Measurements from ENCODE around the gene BRIP1. TPM values are rescaled to one million over a fixed set of nuclear protein-coding genes. Genes with fewer than 3 reads are reported as not detected.
"Not testable (repeated sequence)": the region's sequence is repeated elsewhere in the genome, so short reads cannot be mapped to it uniquely, and the experiment has no call there.

Gene BRIP1
- total RNA-seq, 1 donor from 2014 or later, result not detected

- H3K36me3 ChIP-seq, result peaks cover 15 to 42% of the 10 kb centered on the region in 2 donors
- DNase-seq (ENCODE audit: low spot score in 2 of 2), result no peak
Observed at GRCh38 chr17:61872099-61872498, 8.8 kb upstream of the BRIP1 start.

GRCh38 chr17:61869138-61869537, 5.8 kb upstream of the BRIP1 start:
- no peak overlapping the region for H3K4me3 ChIP-seq
- TF ChIP-seq CTCF (IDR thresholded peaks at IDR 0.05), result no peak
- no peaks in the 10 kb centered on the region for H3K27me3 ChIP-seq
- no peak overlapping the region for H3K27ac ChIP-seq
- peaks cover 12 to 29% of the 10 kb centered on the region in 2 donors for H3K36me3 ChIP-seq
- DNase-seq (ENCODE audit: low spot score in 2 of 2), result no peak
- intact Hi-C loops (cut with DNase I), result no loop called here
- no peaks in the 10 kb centered on the region for H3K9me3 ChIP-seq
- H3K4me1 ChIP-seq, result no peaks in the 10 kb centered on the region

More at GRCh38 chr17:61872099-61872498, 8.8 kb upstream of the BRIP1 start:
- H3K27me3 ChIP-seq, result no peaks in the 10 kb centered on the region
- no peaks in the 10 kb centered on the region for H3K9me3 ChIP-seq
- H3K27ac ChIP-seq, result no peak overlapping the region
- intact Hi-C loops (cut with DNase I), result no loop called here
- no peak for TF ChIP-seq CTCF (IDR thresholded peaks at IDR 0.05)
- no peaks in the 10 kb centered on the region for H3K4me1 ChIP-seq
- H3K4me3 ChIP-seq, result no peak overlapping the region

GRCh38 chr17:61868074-61868473, 4.7 kb upstream of the BRIP1 start:
- no peaks in the 10 kb centered on the region for H3K4me1 ChIP-seq
- intact Hi-C loops (cut with DNase I), result no loop called here
- DNase-seq (ENCODE audit: low spot score in 2 of 2), result no peak
- TF ChIP-seq CTCF (IDR thresholded peaks at IDR 0.05), result no peak
- no peak overlapping the region for H3K4me3 ChIP-seq
- no peaks in the 10 kb centered on the region for H3K27me3 ChIP-seq
- H3K9me3 ChIP-seq, result no peaks in the 10 kb centered on the region
- peaks cover 12 to 29% of the 10 kb centered on the region in 2 donors for H3K36me3 ChIP-seq
- H3K27ac ChIP-seq, result no peak overlapping the region

- TF ChIP-seq CTCF (IDR thresholded peaks at IDR 0.05), result no peak
- peaks cover 12 to 27% of the 10 kb centered on the region in 2 donors for H3K36me3 ChIP-seq
- DNase-seq (ENCODE audit: low spot score in 2 of 2), result no peak
- H3K27ac ChIP-seq, result no peak overlapping the region
- intact Hi-C loops (cut with DNase I), result no loop called here
- H3K27me3 ChIP-seq, result no peaks in the 10 kb centered on the region
- H3K4me1 ChIP-seq, result no peaks in the 10 kb centered on the region
- no peaks in the 10 kb centered on the region for H3K9me3 ChIP-seq
- H3K4me3 ChIP-seq, result no peak overlapping the region
Observed at GRCh38 chr17:61867033-61867432, 3.7 kb upstream of the BRIP1 start.

- Histone ChIP-seq H3K9me3 (no peaks in the 10 kb centered on the region), H3K4me3 (peak overlapping the region; percentile 47 to 86), H3K27me3 (no peaks in the 10 kb centered on the region), H3K4me1 (no peaks in the 10 kb centered on the region), H3K27ac (peak overlapping the region; percentile 72 to 82), H3K36me3 (peaks cover 0 to 6% of the 10 kb centered on the region in 2 donors)
- DNase-seq (ENCODE audit: low spot score in 2 of 2), result no peak
- no peak for TF ChIP-seq CTCF (IDR thresholded peaks at IDR 0.05)
- intact Hi-C loops (cut with DNase I), result loop anchor here (1.0 to 5.0 kb wide), 3 partner anchors 65 to 451 kb away; partner anchors contain the start of gene MED13
Observed at GRCh38 chr17:61863801-61864126, 436 bp upstream of the BRIP1 start.

- no peak for TF ChIP-seq CTCF (IDR thresholded peaks at IDR 0.05)
- intact Hi-C loops (cut with DNase I), result loop anchor here (2.0 to 5.0 kb wide), 2 partner anchors 205 to 449 kb away; partner anchors contain the start of gene MED13
Observed at GRCh38 chr17:61862105-61862574, 1.2 kb downstream of the BRIP1 start.

GRCh38 chr17:61860397-61860796, 2.9 kb downstream of the BRIP1 start:
- H3K27me3 ChIP-seq; H3K4me3 ChIP-seq; H3K4me1 ChIP-seq; DNase-seq (ENCODE audit: low spot score in 2 of 2); H3K36me3 ChIP-seq; H3K27ac ChIP-seq; H3K9me3 ChIP-seq: not testable (repeated sequence)
- intact Hi-C loops (cut with DNase I), result loop anchor here (5.0 kb wide), 1 partner anchor 207 kb away; the partner anchor contains the start of gene MED13

More at GRCh38 chr17:61862105-61862574, 1.2 kb downstream of the BRIP1 start:
- Histone ChIP-seq H3K4me1 (no peaks in the 10 kb centered on the region), H3K27ac (no peak overlapping the region), H3K9me3 (no peaks in the 10 kb centered on the region), H3K36me3 (no peaks in the 10 kb centered on the region), H3K4me3 (no peak overlapping the region), H3K27me3 (no peaks in the 10 kb centered on the region)
- DNase-seq (ENCODE audit: low spot score in 2 of 2), result no peak
